ENCODE results near the gene EPHA10.

EPHA10 gene

GRCh38 chr1:37734629-37735591 lies 30.0 kb downstream of the EPHA10 start:
- DNase-seq, result no peak

DNA sequence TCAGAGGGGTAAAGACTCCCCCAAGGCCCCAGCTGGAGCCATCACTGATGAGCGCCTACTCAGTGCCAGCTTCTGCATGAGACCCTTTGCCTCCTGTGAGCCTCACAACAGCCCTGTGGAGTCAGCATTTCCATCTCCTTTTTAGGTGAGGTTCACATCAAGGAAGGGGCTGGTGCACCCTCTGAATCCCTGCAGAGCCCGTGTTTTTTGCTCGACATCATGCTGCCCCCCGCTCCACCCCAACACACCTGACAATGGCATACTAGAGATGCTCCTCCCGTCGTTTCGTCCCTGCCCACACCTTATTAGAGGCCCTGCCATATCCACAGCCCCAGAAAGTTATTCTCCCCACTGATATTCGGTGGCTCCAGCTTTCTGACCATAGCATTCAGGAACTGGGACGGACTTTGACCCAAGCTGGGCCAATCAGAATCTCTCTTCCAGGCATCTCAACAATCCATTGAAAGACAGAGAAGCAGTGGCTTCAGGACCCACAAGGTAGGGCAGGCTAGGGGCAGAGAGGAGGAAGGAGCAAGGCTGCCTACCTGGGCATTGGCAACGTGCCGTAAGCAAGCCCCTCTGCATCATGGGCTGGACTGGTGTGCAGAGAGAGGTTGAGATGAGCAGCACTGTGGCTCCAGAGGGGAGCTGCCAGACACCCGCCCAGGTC lies 32.7 kb downstream of the EPHA10 start:
- no peak for DNase-seq

GRCh38 chr1:37731312-37732019 lies 33.5 kb downstream of the EPHA10 start:
- no peak for DNase-seq

DNA sequence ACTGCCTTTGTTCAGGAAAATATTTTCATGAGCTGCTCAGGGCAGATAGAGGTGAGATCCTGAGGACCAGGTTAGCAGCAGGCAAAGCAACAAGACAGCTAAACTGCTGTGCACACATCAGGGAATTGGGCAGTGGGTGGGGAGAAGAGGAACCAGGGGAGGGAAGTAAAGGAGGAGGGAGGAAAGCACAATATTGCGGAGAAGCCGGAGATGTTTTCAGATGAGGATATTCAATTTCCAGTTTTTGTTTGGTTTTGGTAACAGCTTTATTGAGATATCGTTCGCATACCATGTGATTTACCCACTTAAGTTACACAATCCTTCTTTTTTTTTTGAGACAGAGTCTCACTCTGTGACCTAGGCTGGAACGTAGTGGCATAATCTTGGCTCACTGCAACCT lies 34.5 kb downstream of the EPHA10 start:
- no peak for DNase-seq

DNA sequence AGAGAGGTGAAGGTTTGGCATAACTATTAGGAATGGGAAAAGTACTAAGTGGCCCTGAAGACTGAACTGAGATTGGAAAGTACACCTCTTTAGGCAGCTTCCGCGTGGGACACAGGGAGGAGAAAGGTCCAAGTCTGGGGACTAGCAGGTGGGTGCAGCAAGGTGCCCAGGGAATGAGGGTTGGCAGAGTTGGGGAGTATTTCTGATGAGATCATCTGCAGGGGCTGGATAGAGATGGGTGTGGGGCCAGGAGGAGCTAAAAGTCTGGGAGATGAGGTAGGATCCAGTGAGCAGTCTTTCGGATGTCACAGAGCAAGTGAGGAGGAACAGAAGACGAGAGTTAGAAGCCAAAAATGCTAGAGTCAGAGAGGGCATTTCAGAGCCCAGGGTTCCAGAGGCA lies 36.5 kb downstream of the EPHA10 start:
- DNase-seq, result no peak

DNA sequence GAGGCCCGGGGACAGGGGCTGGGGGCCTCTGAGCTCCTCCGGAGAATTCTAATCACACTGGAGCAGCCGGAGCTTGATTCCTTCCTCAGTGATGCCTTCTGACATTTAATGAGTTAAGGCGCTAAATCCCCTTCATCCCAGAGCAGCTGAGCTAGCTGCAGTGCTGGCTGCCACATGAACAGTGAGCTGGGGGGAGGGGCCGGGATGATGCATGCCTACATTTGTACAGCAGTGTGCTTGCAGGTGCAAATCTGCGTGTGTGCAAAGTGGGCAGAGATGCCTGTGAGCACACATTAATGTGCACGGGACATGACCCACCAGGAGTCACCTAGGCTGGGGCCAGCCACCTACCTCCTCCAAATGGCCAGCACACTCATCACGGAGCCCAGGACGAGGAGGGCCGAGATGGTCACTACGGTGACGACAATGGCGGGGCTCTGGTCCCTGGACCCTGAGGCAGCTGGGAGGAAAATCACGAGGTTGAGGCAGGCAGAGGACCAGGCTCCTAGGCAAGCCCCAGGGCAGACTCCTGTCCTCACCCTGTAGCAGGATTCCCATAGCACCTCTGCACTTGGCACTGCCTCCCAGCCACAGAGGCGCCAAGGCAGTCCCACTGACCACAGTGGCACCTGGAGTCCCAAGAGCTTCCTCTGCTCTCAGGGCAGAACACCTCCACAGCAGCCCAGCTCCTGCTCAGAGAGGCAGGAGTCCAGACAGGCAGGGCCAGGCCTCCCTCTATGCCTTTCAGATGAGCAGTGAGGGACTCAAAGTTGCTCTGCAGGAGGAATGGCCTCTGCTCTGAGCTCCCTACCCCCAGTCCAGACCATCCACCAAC lies 38.0 kb downstream of the EPHA10 start:
- no peak for DNase-seq

GRCh38 chr1:37725851-37726613 lies 38.9 kb downstream of the EPHA10 start:
- DNase-seq, result no peak

DNA sequence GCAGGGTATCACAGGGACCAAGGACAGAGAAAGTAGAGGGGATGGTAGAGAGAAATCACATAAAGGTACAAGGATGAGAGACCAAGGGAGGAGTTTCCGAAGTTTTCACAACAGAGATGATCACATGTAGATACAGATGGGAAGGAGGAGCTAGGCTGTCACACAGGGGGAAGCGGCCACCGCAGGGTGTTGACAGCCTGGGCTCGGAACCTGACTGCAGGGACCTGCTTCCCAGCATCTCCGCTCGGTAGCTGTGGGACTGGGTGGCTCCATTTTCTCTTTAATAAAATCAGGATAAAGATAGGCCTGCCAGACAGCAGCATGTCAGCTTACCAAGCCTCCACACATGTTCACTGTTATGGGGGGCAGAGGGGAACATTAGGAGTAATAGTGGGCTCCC lies 40.3 kb downstream of the EPHA10 start:
- DNase-seq, result no peak

DNA sequence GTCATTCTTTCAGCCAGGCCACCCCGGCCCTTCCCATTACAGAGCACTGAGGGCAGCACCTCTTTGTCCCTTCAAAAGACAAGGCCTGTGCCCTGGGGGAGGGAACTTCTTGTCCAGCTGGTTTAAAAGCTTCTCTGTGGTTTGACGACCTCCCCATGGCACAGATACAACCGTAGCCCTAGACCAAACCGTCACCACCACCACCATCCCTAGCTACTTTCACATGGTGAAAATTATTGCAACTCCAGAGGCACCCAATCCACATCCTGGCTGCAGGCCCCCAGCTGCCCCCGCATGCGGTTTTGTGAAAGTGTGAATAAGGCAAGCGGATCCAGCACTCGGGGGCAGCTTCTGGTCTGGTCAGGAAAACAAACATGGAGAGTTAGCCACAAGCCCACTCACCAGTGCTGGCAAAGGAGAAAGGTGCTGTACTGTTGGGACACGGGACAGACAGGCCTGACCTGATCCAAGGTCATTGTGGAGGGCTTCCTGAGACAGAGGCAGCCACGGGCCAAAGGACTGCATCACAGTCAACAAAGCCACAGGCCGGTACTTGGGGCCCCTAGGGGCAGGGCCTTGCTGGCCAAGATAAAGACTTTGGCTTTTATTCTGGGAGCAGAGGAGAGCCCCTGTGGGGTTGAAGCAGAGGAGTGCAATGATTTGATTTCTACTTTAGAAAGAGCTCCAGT lies 41.4 kb downstream of the EPHA10 start:
- DNase-seq, result no peak

DNA sequence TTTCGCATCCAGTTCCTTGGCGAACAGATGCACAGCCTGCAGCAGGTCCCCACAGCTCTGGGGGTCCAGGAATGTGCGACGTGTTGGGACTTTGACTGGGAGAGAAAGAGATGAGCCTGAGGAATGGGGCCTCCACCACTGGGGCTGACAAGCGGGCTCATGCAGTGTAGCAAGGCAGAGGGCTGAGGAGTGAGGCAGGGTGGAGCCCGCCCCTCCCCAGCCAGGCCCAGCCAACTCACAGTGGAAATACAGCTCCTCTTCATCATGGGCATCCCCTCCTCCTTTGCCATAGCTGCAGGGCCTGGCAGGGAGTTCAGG lies 41.9 kb downstream of the EPHA10 start:
- DNase-seq, result no peak

- DNase-seq, result no peak
Measured at GRCh38 chr1:37722181-37723071, 42.5 kb downstream of the EPHA10 start.

DNA sequence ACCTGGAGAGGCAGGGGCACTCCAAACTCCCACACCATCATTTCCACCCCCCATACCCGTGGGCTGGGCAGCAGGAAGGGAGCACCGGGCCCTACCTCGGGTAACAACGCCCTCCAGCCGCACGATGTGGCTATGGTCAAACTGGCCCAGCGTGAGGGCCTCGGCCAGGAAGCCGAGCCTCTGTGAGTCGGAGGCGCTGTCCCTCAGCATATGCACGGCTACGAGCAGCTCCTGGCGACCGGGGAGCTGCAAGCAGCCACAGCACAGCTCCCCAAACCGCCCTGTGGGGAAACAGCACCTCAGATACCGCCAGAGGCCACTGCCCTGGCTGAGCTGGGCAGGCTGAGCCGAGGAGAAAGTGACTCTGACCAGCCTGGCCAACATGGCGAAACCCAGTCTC lies 43.4 kb downstream of the EPHA10 start:
- no peak for DNase-seq

GRCh38 chr1:37720231-37721130 lies 44.4 kb downstream of the EPHA10 start:
- no peak for DNase-seq

- no peak for DNase-seq
Measured at GRCh38 chr1:37719572-37720195, 45.2 kb downstream of the EPHA10 start.

DNA sequence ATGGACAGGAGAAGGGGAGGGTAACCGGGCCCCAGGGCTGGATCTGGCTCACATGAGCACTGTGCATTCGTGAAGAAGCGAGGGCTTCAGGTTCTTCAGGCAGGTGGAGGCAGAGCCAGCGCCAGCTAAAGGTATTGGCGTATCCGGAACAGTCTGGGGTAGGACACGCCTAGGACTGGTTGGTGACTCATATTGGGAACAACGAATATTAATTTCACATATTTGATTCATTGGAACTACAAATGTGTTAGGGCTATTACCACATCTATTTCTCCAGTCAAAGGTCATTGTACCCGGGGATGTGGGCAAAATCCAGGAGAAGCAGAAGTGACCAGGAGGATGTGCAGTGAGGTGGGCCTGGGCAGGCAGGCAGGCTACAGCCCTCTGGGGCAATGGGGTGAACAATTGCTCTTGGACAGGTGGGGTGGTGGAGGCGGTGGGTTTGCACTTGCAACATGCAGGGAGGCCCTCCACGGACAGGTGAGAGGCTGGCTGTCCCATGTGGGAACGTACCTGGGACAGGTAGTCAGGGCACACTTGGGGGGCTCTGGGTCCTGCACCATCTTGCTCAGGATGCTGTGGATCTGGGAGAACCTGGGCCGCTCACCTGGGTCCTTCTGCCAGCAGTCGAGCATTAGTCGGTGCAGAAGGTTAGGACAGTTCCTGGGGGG lies 45.9 kb downstream of the EPHA10 start:
- DNase-seq, result no peak

- no peak for DNase-seq
Measured at GRCh38 chr1:37718181-37718900, 46.6 kb downstream of the EPHA10 start.

DNA sequence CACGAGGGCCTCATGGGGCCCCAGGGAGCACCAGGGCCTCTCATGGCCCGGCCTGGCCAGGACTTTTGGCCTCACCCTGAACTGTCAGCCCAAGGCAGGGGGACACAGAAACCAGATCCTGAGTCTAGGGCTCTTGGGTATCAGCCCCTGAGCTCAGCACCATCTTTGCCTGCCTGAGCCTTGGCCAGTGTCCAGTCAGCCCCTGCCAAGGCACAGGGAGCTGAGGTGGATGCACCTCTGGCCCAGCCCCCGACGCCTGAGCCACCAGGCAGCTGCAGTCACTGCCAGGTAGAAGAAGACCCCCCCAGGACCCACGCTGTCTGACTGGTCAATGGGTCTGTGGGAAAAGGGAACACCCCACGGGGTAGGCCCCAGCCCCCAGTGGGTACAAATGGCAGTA lies 47.3 kb downstream of the EPHA10 start:
- no peak for DNase-seq

Data from right kidney (tissue), 1 donor.